ENCODE results near the gene XPNPEP1.

DNA sequence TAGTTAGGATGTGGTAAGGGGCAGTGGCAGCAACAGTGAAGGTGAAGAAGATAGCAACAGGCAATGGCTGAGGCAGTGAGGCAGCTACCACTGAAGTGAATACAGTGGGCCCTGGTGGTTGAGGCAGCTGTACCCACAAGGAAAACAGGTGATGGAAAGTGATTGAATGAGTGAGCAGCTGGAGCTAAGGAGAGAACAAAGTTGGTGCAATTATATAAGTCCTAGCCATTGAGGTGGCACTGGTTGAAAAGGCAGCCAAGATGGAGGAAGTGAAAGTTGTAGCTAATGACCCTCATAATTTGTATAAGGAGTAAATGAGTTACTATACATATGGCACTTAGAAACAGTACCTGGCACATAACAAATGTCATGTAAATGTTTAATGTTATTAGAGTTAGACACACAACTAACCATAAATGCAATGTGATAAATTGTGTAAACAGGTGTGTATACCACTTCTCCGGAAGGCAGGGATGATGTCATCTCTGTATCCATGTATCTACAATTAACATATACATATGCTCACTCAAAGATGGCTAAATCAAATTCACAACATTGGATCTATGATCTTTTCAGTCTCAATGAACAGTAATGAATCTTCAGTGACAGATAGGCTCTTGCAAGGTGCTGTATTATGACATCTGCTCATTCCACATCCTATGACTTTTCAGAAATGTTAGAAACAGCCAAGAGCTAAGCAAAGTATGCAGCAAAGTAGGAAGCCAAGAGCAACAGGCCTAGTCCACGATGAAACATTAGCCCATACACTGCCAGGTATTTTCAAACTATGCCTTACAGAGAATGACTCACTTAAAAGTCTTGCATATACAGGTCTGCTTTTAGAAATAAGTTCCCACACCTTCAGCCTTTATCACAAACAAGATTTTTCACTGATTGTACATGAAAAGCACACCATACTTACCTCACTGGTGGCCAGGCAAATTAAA lies 10.7 kb downstream of the XPNPEP1 start:
- no peak for TF ChIP-seq CTCF (IDR thresholded peaks at IDR 0.05)
- no peak for TF ChIP-seq POLR2A (IDR thresholded peaks at IDR 0.05)

Data from adrenal gland (tissue), 5 donors.